SK-N-SH treated with all-trans-retinoic acid at 6 μM for 48 hours (cell line): ENCODE results near the gene NTSR1.

Source experiments
- ATAC-seq: fragments of 200-7000 bp; cut with Tn5 transposase; 3 replicates; pipeline ENCODE4 v1.9.1; 2020; ENCODE audit warnings: mild to moderate bottlenecking, moderate library complexity
- ARNTL ChIP-seq: fragments of 450-650 bp; formaldehyde crosslinking; IDR thresholded peaks from 2 replicates; pipeline ENCODE4 v1.5.0; 2020; ENCODE audit warnings: low read depth, mild to moderate bottlenecking, moderate library complexity, borderline replicate concordance
- BACH2 ChIP-seq: fragments of 250-450 bp; sonication (Bioruptor Pico); IDR thresholded peaks from 2 replicates; pipeline ENCODE4 v1.9.0; 2021; ENCODE audit warnings: mild to moderate bottlenecking, borderline replicate concordance
- CSDC2 ChIP-seq: fragments of 250-450 bp; sonication (Bioruptor Pico); IDR thresholded peaks from 2 replicates; pipeline ENCODE4 v1.5.0; 2020; ENCODE audit warnings: mild to moderate bottlenecking, moderate library complexity
- GLIS3 ChIP-seq: fragments of 250-450 bp; sonication (Bioruptor Pico); IDR thresholded peaks from 2 replicates; pipeline ENCODE4 v1.5.0; 2020; ENCODE audit warnings: mild to moderate bottlenecking, moderate library complexity
- ISL1 ChIP-seq: fragments of 250-450 bp; sonication (Bioruptor Pico); IDR thresholded peaks from 2 replicates; pipeline ENCODE4 v2.1.2; 2022; ENCODE audit warnings: mild to moderate bottlenecking, moderate library complexity
- OSR1 ChIP-seq: fragments of 250-450 bp; sonication (Bioruptor Pico); IDR thresholded peaks from 2 replicates; pipeline ENCODE4 v1.8.0; 2022; ENCODE audit warnings: moderate library complexity, mild to moderate bottlenecking, inconsistent platforms
- PPARA ChIP-seq: fragments of 250-450 bp; sonication (Bioruptor Pico); IDR thresholded peaks from 2 replicates; pipeline ENCODE4 v1.5.0; 2020; ENCODE audit warnings: mild to moderate bottlenecking, borderline replicate concordance
- RARB ChIP-seq: fragments of 250-450 bp; sonication (Bioruptor Pico); IDR thresholded peaks from 2 replicates; pipeline ENCODE4 v1.8.0; 2021; ENCODE audit warnings: mild to moderate bottlenecking, moderate library complexity
- SNAI2 ChIP-seq: fragments of 250-450 bp; sonication (Bioruptor Pico); IDR thresholded peaks from 2 replicates; pipeline ENCODE4 v1.5.0; 2020; ENCODE audit warnings: mild to moderate bottlenecking, moderate library complexity
- TCF4 ChIP-seq: fragments of 250-450 bp; sonication (Bioruptor Pico); IDR thresholded peaks from 2 replicates; pipeline ENCODE4 v1.8.0; 2021; ENCODE audit warnings: mild to moderate bottlenecking, moderate library complexity, borderline replicate concordance
- TOX ChIP-seq: fragments of 250-450 bp; sonication (Bioruptor Pico); IDR thresholded peaks from 2 replicates; pipeline ENCODE4 v1.8.0; 2021; ENCODE audit warnings: mild to moderate bottlenecking, moderate library complexity, borderline replicate concordance
- ZC3H10 ChIP-seq: fragments of 250-450 bp; sonication (Bioruptor Pico); IDR thresholded peaks from 2 replicates; pipeline ENCODE4 v1.5.1; 2021; ENCODE audit warnings: mild to moderate bottlenecking, moderate library complexity
- ZFP3 ChIP-seq: fragments of 250-450 bp; sonication (Bioruptor Pico); IDR thresholded peaks from 2 replicates; pipeline ENCODE4 v1.5.0; 2020; ENCODE audit warnings: mild to moderate bottlenecking, moderate library complexity
- ZFP30 ChIP-seq: fragments of 450-650 bp; formaldehyde crosslinking; IDR thresholded peaks from 2 replicates; pipeline ENCODE4 v1.5.0; 2022; ENCODE audit warnings: mild to moderate bottlenecking, moderate library complexity
- ZNF565 ChIP-seq: fragments of 450-650 bp; formaldehyde crosslinking; conservative IDR thresholded peaks from 2 replicates; pipeline ENCODE4 v1.5.0; 2020; ENCODE audit warnings: low read depth, mild to moderate bottlenecking, moderate library complexity
- ZNF70 ChIP-seq: fragments of 450-650 bp; formaldehyde crosslinking; IDR thresholded peaks from 2 replicates; pipeline ENCODE4 v1.5.0; 2020; ENCODE audit warnings: mild to moderate bottlenecking, moderate library complexity
- ZNF8 ChIP-seq: fragments of 450-650 bp; formaldehyde crosslinking; IDR thresholded peaks from 2 replicates; pipeline ENCODE4 v1.5.0; 2020; ENCODE audit warnings: mild to moderate bottlenecking, moderate library complexity
- TF ChIP-seq, protein P1 (sequence below): fragments of 250-450 bp; sonication (Bioruptor Pico); IDR thresholded peaks from 2 replicates; pipeline ENCODE4 v1.5.1; 2021; ENCODE audit warnings: mild to moderate bottlenecking, moderate library complexity
- TF ChIP-seq, protein P2 (sequence below): fragments of 250-450 bp; sonication (Bioruptor Pico); IDR thresholded peaks from 2 replicates; pipeline ENCODE4 v1.8.0; 2021; ENCODE audit warnings: low read depth, mild to moderate bottlenecking, moderate library complexity, borderline replicate concordance
- TF ChIP-seq, protein P3 (sequence below): fragments of 250-450 bp; sonication (Bioruptor Pico); IDR thresholded peaks from 2 replicates; pipeline ENCODE4 v1.5.0; 2020; ENCODE audit warnings: mild to moderate bottlenecking, moderate library complexity
- TF ChIP-seq, protein P4 (sequence below): fragments of 250-450 bp; sonication (Bioruptor Pico); IDR thresholded peaks from 2 replicates; pipeline ENCODE4 v1.5.1; 2020; ENCODE audit warnings: low read depth, mild to moderate bottlenecking, moderate library complexity

Gene NTSR1

DNA sequence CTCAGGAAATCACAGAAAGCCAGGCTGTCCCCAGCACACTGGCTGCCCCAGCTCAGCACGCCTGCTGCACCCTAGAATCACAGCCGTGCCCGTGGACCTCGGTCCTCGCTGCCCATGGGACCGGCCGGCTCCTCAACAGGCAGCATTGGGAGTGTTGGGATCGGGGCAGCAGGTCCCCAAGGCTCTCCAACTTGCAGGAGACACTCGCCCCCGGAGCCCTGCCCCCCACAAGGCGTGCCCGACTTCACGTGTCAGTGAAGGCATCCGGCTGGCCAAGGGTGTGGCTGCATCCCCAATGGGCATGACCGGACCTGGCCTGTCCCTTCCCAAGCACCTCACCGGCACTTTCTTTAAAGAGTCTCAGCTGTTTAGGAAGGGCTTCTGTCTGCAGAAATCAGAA, 3.0 kb upstream of the NTSR1 start:
- TF ChIP-seq, protein P1, sequence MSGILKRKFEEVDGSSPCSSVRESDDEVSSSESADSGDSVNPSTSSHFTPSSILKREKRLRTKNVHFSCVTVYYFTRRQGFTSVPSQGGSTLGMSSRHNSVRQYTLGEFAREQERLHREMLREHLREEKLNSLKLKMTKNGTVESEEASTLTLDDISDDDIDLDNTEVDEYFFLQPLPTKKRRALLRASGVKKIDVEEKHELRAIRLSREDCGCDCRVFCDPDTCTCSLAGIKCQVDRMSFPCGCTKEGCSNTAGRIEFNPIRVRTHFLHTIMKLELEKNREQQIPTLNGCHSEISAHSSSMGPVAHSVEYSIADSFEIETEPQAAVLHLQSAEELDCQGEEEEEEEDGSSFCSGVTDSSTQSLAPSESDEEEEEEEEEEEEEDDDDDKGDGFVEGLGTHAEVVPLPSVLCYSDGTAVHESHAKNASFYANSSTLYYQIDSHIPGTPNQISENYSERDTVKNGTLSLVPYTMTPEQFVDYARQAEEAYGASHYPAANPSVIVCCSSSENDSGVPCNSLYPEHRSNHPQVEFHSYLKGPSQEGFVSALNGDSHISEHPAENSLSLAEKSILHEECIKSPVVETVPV = no peak
- TF ChIP-seq ZNF565 (CRISPR knock-in tag) = no peak
- no peak for TF ChIP-seq SNAI2 (CRISPR knock-in tag)
- TF ChIP-seq, protein P2, sequence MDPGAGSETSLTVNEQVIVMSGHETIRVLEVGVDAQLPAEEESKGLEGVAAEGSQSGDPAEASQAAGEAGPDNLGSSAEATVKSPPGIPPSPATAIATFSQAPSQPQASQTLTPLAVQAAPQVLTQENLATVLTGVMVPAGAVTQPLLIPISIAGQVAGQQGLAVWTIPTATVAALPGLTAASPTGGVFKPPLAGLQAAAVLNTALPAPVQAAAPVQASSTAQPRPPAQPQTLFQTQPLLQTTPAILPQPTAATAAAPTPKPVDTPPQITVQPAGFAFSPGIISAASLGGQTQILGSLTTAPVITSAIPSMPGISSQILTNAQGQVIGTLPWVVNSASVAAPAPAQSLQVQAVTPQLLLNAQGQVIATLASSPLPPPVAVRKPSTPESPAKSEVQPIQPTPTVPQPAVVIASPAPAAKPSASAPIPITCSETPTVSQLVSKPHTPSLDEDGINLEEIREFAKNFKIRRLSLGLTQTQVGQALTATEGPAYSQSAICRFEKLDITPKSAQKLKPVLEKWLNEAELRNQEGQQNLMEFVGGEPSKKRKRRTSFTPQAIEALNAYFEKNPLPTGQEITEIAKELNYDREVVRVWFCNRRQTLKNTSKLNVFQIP = no peak
- no peak for TF ChIP-seq ZNF8 (CRISPR knock-in tag)
- TF ChIP-seq TOX (CRISPR knock-in tag) = no peak
- TF ChIP-seq RARB (CRISPR knock-in tag) = no peak
- TF ChIP-seq, all 23 proteins: peak for 0
- ATAC-seq = no peak

DNA sequence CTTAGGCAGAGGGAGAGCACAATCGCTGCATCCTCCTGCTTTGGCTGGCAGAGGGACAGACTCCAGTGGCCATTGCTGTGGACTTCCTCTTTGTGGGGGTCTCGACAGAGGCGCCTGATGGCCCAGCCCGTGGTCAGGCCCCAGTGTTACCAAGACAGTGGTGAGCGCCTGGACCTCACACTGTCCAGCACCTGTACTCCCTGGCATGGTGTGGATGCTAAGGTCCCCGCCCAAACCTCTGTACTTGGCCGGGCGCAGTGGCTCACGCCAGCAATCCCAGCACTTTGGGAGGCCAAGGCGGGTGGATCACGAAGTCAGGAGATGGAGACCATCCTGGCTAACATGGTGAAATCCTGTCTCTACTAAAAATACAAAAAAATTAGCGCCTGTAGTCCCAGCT, 2.3 kb upstream of the NTSR1 start:
- no peak for ATAC-seq
- TF ChIP-seq, protein P3, sequence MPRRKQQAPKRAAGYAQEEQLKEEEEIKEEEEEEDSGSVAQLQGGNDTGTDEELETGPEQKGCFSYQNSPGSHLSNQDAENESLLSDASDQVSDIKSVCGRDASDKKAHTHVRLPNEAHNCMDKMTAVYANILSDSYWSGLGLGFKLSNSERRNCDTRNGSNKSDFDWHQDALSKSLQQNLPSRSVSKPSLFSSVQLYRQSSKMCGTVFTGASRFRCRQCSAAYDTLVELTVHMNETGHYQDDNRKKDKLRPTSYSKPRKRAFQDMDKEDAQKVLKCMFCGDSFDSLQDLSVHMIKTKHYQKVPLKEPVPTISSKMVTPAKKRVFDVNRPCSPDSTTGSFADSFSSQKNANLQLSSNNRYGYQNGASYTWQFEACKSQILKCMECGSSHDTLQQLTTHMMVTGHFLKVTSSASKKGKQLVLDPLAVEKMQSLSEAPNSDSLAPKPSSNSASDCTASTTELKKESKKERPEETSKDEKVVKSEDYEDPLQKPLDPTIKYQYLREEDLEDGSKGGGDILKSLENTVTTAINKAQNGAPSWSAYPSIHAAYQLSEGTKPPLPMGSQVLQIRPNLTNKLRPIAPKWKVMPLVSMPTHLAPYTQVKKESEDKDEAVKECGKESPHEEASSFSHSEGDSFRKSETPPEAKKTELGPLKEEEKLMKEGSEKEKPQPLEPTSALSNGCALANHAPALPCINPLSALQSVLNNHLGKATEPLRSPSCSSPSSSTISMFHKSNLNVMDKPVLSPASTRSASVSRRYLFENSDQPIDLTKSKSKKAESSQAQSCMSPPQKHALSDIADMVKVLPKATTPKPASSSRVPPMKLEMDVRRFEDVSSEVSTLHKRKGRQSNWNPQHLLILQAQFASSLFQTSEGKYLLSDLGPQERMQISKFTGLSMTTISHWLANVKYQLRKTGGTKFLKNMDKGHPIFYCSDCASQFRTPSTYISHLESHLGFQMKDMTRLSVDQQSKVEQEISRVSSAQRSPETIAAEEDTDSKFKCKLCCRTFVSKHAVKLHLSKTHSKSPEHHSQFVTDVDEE (CRISPR knock-in tag) = no peak
- TF ChIP-seq ZNF8 (CRISPR knock-in tag) (no peak), OSR1 (CRISPR knock-in tag) (no peak), ARNTL (CRISPR knock-in tag) (no peak), ZNF565 (CRISPR knock-in tag) (no peak), PPARA (CRISPR knock-in tag) (no peak), ISL1 (CRISPR knock-in tag) (no peak), RARB (CRISPR knock-in tag) (no peak), ZC3H10 (CRISPR knock-in tag) (no peak), BACH2 (CRISPR knock-in tag) (no peak), ZNF70 (no peak), ZFP3 (no peak), SNAI2 (CRISPR knock-in tag) (no peak), ZFP30 (CRISPR knock-in tag) (no peak), TCF4 (CRISPR knock-in tag) (no peak)

DNA sequence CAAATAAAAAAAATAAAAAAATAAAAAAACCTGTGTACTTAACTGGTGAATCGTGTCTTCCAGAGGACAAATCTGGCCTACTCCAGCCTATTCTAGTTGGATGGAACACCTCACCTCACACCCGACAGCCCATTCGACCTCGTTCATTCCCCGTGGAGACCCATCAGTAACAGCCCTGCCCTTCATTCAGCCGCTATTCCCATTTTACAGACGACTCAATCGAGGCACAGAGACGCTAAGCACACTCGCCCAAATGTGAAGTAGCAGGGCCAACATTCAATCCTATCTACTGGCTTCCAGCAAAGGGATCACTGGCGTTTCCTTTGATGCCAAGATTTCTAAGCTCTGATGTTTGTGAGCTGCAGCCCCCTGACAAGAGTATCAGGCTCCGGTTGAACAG, 1.8 kb upstream of the NTSR1 start:
- no peak for ATAC-seq
- no peak for TF ChIP-seq ZNF565 (CRISPR knock-in tag)
- no peak for TF ChIP-seq OSR1 (CRISPR knock-in tag)
- TF ChIP-seq, protein P2 = no peak
- TF ChIP-seq ISL1 (CRISPR knock-in tag) = no peak
- TF ChIP-seq ARNTL (CRISPR knock-in tag) = no peak
- no peak for TF ChIP-seq ZFP30 (CRISPR knock-in tag)
- no peak for TF ChIP-seq CSDC2
- no peak for TF ChIP-seq GLIS3 (CRISPR knock-in tag)
- no peak for TF ChIP-seq RARB (CRISPR knock-in tag)
- TF ChIP-seq ZNF8 (CRISPR knock-in tag) = no peak
- TF ChIP-seq PPARA (CRISPR knock-in tag) = no peak
- TF ChIP-seq, protein P4, sequence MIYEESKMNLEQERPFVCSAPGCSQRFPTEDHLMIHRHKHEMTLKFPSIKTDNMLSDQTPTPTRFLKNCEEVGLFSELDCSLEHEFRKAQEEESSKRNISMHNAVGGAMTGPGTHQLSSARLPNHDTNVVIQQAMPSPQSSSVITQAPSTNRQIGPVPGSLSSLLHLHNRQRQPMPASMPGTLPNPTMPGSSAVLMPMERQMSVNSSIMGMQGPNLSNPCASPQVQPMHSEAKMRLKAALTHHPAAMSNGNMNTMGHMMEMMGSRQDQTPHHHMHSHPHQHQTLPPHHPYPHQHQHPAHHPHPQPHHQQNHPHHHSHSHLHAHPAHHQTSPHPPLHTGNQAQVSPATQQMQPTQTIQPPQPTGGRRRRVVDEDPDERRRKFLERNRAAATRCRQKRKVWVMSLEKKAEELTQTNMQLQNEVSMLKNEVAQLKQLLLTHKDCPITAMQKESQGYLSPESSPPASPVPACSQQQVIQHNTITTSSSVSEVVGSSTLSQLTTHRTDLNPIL = no peak
- no peak for TF ChIP-seq ZNF70
